Ovary (tissue), 3 donors: ENCODE data around the gene MRPS18B.

Source experiments
- CTCF ChIP-seq, 3 donors: fragments of 450-650 bp in 2 of 3; fragments of 200-600 bp in 1 of 3; IDR thresholded peaks; one replicate each; pipeline versions ENCODE4 v1.5.1 to v1.8.0; 2016 to 2022; ENCODE audit warnings: antibody characterized with exemption in 3 of 3, mild to moderate bottlenecking in 1 of 3
- EP300 ChIP-seq: sonication (generic); formaldehyde crosslinking; IDR thresholded peaks from one replicate; pipeline ENCODE4 v1.6.1; 2017; ENCODE audit warnings: antibody characterized with exemption
- POLR2A ChIP-seq: fragments of 450-650 bp; IDR thresholded peaks from one replicate; pipeline ENCODE4 v1.6.1; 2017; ENCODE audit warnings: antibody characterized with exemption, mild to moderate bottlenecking, moderate library complexity
- donor health status: DM: no; HTN: no; CAD: no.

GRCh38 chr6:30571075-30571761 lies 46.4 kb upstream of the MRPS18B start, which contains the start of gene ABCF1:
- peak; percentile 90 for TF ChIP-seq POLR2A
- no peak for TF ChIP-seq CTCF (IDR thresholded peaks at IDR 0.05)
- TF ChIP-seq EP300, result peak; percentile 61
